Measurements from ENCODE around the gene CCR9.

DNA sequence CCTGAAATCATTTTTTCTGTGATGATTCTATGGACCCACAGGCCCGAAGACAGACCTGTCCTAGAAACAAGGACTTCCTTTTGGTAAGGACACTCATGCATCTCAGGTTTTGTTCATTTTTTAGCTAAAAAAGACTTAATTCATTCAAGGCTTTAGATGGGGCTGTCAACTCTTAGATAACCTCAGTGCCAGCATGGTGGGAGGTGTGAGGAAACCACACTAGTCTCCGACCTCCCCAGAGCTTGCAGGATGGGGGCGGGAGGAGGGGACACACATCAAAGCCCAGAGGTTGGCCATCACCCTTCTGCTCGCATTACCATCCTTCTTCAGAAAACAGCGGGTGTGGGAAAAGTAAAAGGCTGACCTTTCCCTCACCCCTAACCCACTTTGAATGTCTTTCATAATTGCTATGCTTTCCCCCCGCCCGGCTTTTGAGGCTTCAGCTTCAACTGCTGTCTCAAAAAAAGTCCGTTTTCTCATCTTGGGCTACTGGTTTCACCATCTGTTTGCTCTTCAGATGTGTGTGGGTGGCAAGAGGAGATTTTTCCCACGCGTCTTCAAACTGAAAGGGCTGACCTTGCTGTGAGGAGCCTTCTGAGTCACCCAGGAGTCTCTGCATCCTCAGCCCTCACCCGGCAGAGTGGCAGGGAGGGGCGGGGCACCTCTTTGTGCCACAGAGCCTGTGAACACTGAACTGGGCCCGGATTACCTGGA, 29.3 kb downstream of the CCR9 start:
- TF ChIP-seq POLR2A (IDR thresholded peaks at IDR 0.05; ENCODE audit: low read depth, low read length) (peak; percentile 54; the same call in 1 of the 2 replicates), ETV6 (conservative IDR thresholded peaks at IDR 0.05 in 1 of 2, IDR thresholded peaks at IDR 0.05 in 1 of 2; ENCODE audit: borderline replicate concordance in 1 of 2, low read depth in 1 of 2) (peak in 1 of 2 experiments; percentile 71; a peak in 1 of 4 replicates)
